ENCODE results near the gene MAPK6. TPM values are rescaled to one million over a fixed set of nuclear protein-coding genes. Genes with fewer than 3 reads are reported as not detected.

Gene MAPK6
- polyA plus RNA-seq, 1 donor from 2014 or later = 140 TPM

GRCh38 chr15:52099651-52100272 is 80.7 kb downstream of the MAPK6 start:
- no peaks in the 10 kb centered on the region for H3K36me3 ChIP-seq (ENCODE audit: insufficient read depth, low read length)
- H3F3A ChIP-seq (ENCODE audit: insufficient read depth, low read length, poor library complexity, severe bottlenecking) = no peaks in the 10 kb centered on the region
- H3K79me2 ChIP-seq (replicated peaks; ENCODE audit: insufficient read depth, low read length) = no peaks in the 10 kb centered on the region
- H2AFZ ChIP-seq (ENCODE audit: low read depth, low read length) = no peak overlapping the region
- no peak overlapping the region for H3K9ac ChIP-seq (ENCODE audit: low read length)
- H3K9me3 ChIP-seq (ENCODE audit: low read length) = no peaks in the 10 kb centered on the region
- no peak overlapping the region for H3K27ac ChIP-seq (ENCODE audit: low read length)
- no peaks in the 10 kb centered on the region for H4K20me1 ChIP-seq (ENCODE audit: insufficient read depth)
- TF ChIP-seq RAD21 (conservative IDR thresholded peaks at IDR 0.05) (no peak), CTCF (IDR thresholded peaks at IDR 0.05; ENCODE audit: poor library complexity, severe bottlenecking) (no peak), TAF1 (IDR thresholded peaks at IDR 0.05; ENCODE audit: low read depth) (no peak), EZH2 (IDR thresholded peaks at IDR 0.05; ENCODE audit: borderline replicate concordance, insufficient read depth, low read length, poor library complexity, severe bottlenecking) (no peak), MXI1 (conservative IDR thresholded peaks at IDR 0.05; ENCODE audit: poor library complexity, severe bottlenecking) (no peak), REST (IDR thresholded peaks at IDR 0.05; ENCODE audit: borderline replicate concordance) (no peak), POLR2AphosphoS5 (IDR thresholded peaks at IDR 0.05) (no peak), EP300 (conservative IDR thresholded peaks at IDR 0.05; ENCODE audit: poor library complexity, severe bottlenecking) (no peak), SMC3 (conservative IDR thresholded peaks at IDR 0.05; ENCODE audit: poor library complexity) (no peak)
- no peaks in the 10 kb centered on the region for H3K27me3 ChIP-seq (ENCODE audit: insufficient read depth, low read depth, low read length)
- H3K4me3 ChIP-seq (ENCODE audit: low read length) = no peak overlapping the region
- no peak overlapping the region for H3K4me2 ChIP-seq (ENCODE audit: low read length)
- H3K9me2 ChIP-seq (ENCODE audit: insufficient read depth, low read length) = no peaks in the 10 kb centered on the region

- Histone ChIP-seq H3K36me3 (ENCODE audit: insufficient read depth, low read length) (no peaks in the 10 kb centered on the region), H3K9me2 (ENCODE audit: insufficient read depth, low read length) (no peaks in the 10 kb centered on the region), H3K4me2 (ENCODE audit: low read length) (no peak overlapping the region), H3K9me3 (ENCODE audit: low read length) (no peaks in the 10 kb centered on the region), H3K27ac (ENCODE audit: low read length) (no peak overlapping the region), H3K9ac (ENCODE audit: low read length) (no peak overlapping the region), H4K20me1 (ENCODE audit: insufficient read depth) (no peaks in the 10 kb centered on the region), H3F3A (ENCODE audit: insufficient read depth, low read length, poor library complexity, severe bottlenecking) (no peaks in the 10 kb centered on the region), H2AFZ (ENCODE audit: low read depth, low read length) (no peak overlapping the region), H3K27me3 (ENCODE audit: insufficient read depth, low read depth, low read length) (no peaks in the 10 kb centered on the region), H3K4me3 (ENCODE audit: low read length) (no peak overlapping the region), H3K79me2 (replicated peaks; ENCODE audit: insufficient read depth, low read length) (no peaks in the 10 kb centered on the region)
- TF ChIP-seq SMC3 (conservative IDR thresholded peaks at IDR 0.05; ENCODE audit: poor library complexity) (no peak), RAD21 (conservative IDR thresholded peaks at IDR 0.05) (no peak), CTCF (IDR thresholded peaks at IDR 0.05; ENCODE audit: poor library complexity, severe bottlenecking) (no peak), REST (IDR thresholded peaks at IDR 0.05; ENCODE audit: borderline replicate concordance) (no peak), TAF1 (IDR thresholded peaks at IDR 0.05; ENCODE audit: low read depth) (no peak), POLR2AphosphoS5 (IDR thresholded peaks at IDR 0.05) (no peak), EP300 (conservative IDR thresholded peaks at IDR 0.05; ENCODE audit: poor library complexity, severe bottlenecking) (no peak), MXI1 (conservative IDR thresholded peaks at IDR 0.05; ENCODE audit: poor library complexity, severe bottlenecking) (no peak)
Observed at GRCh38 chr15:52100807-52101442, 81.9 kb downstream of the MAPK6 start.

Measured in neural cell (in vitro differentiated cells).